ENCODE results near the gene COLGALT1.

- TF ChIP-seq EZH2 (IDR thresholded peaks at IDR 0.05; ENCODE audit: borderline replicate concordance, low read depth, low read length) (no peak), HDAC3 (IDR thresholded peaks at IDR 0.05; ENCODE audit: borderline replicate concordance, partially characterized antibody) (no peak), FOXK2 (conservative IDR thresholded peaks at IDR 0.05 in 1 of 2, IDR thresholded peaks at IDR 0.05 in 1 of 2; ENCODE audit: low read depth in 2 of 2) (no peak), POLR2AphosphoS5 (IDR thresholded peaks at IDR 0.05; ENCODE audit: control insufficient read depth, insufficient read depth, low read depth, low read length) (no peak), ZNF124 (CRISPR knock-in tag; IDR thresholded peaks at IDR 0.05) (no peak), ESRRB (CRISPR knock-in tag; IDR thresholded peaks at IDR 0.05; ENCODE audit: borderline replicate concordance) (no peak), ZNF644 (tag; IDR thresholded peaks at IDR 0.05; ENCODE audit: low read depth) (no peak), ARID4B (CRISPR knock-in tag; IDR thresholded peaks at IDR 0.05) (no peak), POLR2A (conservative IDR thresholded peaks at IDR 0.05) (no peak), ZBTB33 (CRISPR knock-in tag; IDR thresholded peaks at IDR 0.05) (no peak), SP1 (CRISPR knock-in tag; IDR thresholded peaks at IDR 0.05) (no peak), ZNF282 (CRISPR knock-in tag; IDR thresholded peaks at IDR 0.05) (no peak)
- TF ChIP-seq, protein P1, sequence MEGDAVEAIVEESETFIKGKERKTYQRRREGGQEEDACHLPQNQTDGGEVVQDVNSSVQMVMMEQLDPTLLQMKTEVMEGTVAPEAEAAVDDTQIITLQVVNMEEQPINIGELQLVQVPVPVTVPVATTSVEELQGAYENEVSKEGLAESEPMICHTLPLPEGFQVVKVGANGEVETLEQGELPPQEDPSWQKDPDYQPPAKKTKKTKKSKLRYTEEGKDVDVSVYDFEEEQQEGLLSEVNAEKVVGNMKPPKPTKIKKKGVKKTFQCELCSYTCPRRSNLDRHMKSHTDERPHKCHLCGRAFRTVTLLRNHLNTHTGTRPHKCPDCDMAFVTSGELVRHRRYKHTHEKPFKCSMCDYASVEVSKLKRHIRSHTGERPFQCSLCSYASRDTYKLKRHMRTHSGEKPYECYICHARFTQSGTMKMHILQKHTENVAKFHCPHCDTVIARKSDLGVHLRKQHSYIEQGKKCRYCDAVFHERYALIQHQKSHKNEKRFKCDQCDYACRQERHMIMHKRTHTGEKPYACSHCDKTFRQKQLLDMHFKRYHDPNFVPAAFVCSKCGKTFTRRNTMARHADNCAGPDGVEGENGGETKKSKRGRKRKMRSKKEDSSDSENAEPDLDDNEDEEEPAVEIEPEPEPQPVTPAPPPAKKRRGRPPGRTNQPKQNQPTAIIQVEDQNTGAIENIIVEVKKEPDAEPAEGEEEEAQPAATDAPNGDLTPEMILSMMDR (IDR thresholded peaks at IDR 0.05 in 2 of 3, conservative IDR thresholded peaks at IDR 0.05 in 1 of 3; ENCODE audit: insufficient read depth in 2 of 3, low read depth in 1 of 3, low read length in 3 of 3), result no peak
- TF ChIP-seq, protein P2, sequence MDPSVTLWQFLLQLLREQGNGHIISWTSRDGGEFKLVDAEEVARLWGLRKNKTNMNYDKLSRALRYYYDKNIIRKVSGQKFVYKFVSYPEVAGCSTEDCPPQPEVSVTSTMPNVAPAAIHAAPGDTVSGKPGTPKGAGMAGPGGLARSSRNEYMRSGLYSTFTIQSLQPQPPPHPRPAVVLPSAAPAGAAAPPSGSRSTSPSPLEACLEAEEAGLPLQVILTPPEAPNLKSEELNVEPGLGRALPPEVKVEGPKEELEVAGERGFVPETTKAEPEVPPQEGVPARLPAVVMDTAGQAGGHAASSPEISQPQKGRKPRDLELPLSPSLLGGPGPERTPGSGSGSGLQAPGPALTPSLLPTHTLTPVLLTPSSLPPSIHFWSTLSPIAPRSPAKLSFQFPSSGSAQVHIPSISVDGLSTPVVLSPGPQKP (CRISPR knock-in tag; IDR thresholded peaks at IDR 0.05), result no peak
These were observed 4.8 kb downstream of the COLGALT1 start for GRCh38 chr19:17560205-17560595.

Data from K562 (cell line).